ENCODE results near the gene C1orf35.

Gene C1orf35

DNA sequence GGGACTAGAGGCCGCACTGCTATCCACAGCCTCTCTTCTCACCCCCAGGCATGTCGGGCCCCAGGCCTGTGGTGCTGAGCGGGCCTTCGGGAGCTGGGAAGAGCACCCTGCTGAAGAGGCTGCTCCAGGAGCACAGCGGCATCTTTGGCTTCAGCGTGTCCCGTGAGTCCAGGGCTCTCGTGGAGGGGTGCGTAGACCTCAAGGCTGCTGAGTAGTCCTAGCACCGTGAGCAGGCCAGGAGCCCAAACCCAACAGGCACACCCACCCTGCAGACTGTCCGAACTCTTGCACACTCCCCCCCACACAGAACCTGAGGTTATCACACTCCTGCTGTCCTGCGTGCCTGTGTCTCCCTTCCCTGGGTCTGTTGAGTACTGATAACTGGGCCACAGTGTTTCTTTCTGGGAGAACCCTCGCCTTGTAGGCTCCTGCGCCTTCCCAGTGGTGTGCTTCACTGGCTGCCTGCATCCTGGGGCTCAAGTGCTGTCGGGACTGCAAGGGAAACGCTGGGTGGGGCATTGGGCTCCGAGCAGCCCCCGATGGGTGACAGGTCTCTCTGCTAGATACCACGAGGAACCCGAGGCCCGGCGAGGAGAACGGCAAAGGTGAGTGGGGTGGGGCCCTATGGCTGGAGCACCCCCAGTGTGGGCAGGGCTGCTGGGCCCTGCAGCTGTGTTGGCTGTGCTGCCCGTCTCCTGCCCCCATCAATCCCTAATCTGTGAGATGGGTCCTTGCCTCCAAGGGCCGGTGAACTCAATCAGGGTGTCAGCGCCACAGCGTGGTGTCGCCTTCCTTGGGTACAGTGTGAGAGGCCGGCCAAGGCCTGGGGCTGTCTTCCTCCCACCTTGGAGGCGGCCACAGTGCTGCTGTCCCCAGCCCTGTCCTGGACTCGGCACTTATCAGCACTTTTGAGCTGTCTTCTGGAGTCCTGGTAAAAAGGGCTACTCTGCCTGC is 42.6 kb upstream of the C1orf35 start:
- H3K4me3 ChIP-seq (ENCODE audit: control insufficient read depth, low read depth, low read length) = no peak overlapping the region
- TF ChIP-seq, protein P1, sequence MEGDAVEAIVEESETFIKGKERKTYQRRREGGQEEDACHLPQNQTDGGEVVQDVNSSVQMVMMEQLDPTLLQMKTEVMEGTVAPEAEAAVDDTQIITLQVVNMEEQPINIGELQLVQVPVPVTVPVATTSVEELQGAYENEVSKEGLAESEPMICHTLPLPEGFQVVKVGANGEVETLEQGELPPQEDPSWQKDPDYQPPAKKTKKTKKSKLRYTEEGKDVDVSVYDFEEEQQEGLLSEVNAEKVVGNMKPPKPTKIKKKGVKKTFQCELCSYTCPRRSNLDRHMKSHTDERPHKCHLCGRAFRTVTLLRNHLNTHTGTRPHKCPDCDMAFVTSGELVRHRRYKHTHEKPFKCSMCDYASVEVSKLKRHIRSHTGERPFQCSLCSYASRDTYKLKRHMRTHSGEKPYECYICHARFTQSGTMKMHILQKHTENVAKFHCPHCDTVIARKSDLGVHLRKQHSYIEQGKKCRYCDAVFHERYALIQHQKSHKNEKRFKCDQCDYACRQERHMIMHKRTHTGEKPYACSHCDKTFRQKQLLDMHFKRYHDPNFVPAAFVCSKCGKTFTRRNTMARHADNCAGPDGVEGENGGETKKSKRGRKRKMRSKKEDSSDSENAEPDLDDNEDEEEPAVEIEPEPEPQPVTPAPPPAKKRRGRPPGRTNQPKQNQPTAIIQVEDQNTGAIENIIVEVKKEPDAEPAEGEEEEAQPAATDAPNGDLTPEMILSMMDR (IDR thresholded peaks at IDR 0.05; ENCODE audit: control insufficient read depth, insufficient read depth, low read depth, low read length, missing control alignments) = no peak
- DNase-seq (ENCODE audit: low read depth) = no peak

DNA sequence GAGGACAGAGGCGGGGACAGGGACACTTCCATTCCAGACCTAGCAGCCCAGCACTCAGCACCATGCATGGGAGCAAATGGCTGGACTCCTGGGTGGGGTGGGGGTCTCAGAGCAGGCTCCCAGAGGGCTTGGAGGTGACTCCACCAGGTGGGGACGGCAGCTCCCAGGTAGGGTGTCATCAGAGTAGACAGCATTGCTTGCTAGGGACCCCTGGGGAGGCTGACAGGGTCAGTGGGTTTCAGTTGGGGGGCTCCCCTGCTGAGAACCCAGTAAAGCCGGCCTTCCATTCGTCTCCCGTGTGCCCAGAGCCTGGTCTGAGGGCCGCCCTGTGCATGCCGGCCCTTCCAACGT is 41.8 kb upstream of the C1orf35 start:
- DNase-seq (ENCODE audit: low read depth) = no peak
- TF ChIP-seq, protein P1 (IDR thresholded peaks at IDR 0.05; ENCODE audit: control insufficient read depth, insufficient read depth, low read depth, low read length, missing control alignments) = no peak
- H3K4me3 ChIP-seq (ENCODE audit: control insufficient read depth, low read depth, low read length) = no peak overlapping the region

DNA sequence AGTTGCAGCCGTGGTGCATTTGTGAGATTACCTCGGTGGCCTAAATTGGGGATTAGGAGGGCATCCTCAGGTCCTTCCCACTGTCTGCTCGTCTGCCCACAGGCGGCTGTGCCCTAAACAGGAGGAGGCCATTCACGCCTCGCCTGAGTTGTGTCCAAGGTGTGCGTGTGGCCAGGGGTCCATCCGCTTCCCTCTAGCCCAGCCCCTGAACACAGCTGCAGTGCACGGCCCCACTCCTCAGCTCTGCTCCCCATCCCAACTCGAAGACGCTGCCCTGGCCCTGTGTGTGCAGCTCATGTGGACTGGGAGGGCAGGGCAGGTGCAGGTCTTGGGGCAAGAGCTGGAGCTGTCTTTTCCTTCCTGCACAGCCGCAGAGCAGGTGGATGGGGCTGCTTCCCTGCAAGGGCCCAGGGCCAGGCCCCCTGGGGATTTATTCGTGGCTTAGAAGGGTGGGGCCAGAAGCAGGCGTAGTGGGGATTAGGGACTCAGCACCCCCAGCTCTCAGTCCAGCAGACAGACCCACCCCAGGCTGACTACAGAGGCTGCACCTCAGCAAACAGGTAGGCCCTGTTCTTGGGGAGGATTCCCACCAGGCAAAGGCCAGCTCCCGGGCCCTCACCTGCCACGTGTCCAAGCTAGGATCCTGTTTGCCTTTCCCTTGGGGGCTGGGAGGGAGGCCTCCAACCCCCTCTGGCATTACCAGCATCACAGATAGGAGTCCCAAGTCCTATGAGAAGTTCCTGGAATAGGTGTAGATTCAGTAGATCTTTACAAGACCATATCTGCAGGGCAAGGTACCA is 41.3 kb upstream of the C1orf35 start:
- no peak for DNase-seq (ENCODE audit: low read depth)
- no peak overlapping the region for H3K4me3 ChIP-seq (ENCODE audit: control insufficient read depth, low read depth, low read length)
- TF ChIP-seq, protein P1 (IDR thresholded peaks at IDR 0.05; ENCODE audit: control insufficient read depth, insufficient read depth, low read depth, low read length, missing control alignments) = no peak

DNA sequence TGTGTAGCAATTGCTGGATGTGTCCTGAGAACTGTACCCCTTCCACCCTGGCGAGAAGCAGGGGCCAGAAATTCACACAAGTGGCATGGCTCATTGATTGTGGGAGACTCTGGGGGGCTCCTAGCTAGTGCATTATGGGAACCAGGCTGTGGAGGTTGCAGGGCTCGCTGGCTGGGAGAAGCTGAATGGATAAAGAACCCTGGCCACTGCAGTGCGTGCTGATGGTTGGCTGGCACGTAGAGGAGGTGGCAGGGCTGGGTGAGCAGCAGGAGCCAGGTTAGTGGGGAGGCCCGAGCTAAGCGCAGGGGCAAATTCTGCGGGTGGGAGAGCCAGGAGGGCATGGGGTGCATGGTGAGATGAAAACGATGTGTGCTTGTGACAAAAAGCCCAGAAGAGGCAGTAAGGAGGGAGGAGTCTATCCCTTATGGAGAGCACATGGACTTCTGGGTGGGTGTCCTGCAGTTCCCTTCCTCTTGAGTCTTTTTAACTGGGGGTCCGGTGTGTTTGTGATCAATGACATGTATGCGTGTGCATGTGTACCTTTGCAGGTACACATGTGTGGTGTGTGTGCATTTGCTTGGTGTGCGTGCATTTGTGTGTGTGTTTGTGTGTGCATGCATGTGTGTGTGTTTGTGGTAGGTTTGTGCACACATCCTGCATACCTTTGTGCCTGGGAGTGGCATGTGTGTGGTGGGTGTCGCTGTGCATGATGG is 40.5 kb upstream of the C1orf35 start:
- TF ChIP-seq, protein P1 (IDR thresholded peaks at IDR 0.05; ENCODE audit: control insufficient read depth, insufficient read depth, low read depth, low read length, missing control alignments) = no peak
- DNase-seq (ENCODE audit: low read depth) = no peak
- no peak overlapping the region for H3K4me3 ChIP-seq (ENCODE audit: control insufficient read depth, low read depth, low read length)

DNA sequence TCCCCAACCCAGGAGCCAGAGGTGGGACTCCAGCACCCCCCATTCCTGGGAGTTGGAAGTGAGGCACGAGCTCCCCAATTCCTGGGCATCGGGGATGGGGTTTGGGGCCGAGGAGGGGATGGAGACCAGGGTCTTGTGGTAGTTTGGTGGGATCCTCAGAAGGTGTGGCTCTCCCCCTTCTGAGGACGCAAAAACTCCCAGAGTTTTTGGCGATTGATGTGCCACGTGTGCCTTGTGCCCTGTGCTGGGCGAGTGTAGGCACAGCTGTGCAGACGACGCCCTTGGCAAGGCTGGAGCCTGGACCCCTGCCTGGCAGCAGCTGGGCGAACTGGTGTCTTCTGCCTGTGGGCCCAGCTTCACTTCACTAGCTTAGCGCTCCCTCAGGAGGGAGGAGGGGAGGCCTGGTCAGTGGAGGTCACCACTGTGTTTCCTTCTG is 39.6 kb upstream of the C1orf35 start:
- no peak for DNase-seq (ENCODE audit: low read depth)
- TF ChIP-seq, protein P1 (IDR thresholded peaks at IDR 0.05; ENCODE audit: control insufficient read depth, insufficient read depth, low read depth, low read length, missing control alignments) = no peak
- H3K4me3 ChIP-seq (ENCODE audit: control insufficient read depth, low read depth, low read length) = no peak overlapping the region

DNA sequence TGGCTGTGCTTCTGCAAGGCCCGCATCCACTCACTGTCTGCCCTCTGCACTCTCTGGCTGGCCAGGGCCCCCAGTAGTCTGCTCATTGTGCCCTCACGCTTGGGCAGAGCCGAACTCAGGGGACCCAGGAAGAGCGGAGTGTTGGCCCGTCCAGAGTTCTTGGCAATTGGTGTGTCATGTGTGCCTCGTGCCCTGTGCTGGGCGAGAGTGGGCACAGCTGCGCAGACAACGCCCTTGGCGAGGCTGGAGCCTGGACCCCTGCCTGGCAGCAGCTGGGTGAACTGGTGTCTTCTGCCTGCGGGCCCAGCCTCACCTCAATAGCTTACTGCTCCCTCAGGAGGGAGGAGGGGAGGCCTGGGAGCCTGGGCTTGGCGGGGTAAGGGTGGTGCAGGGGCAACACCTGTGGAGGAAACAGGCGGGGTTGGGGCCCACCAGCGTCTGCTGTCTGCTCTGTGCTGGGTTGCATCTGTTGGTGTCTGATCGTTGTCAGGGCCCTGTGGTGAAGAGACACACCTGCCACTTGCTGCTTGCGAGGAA is 39.1 kb upstream of the C1orf35 start:
- H3K4me3 ChIP-seq (ENCODE audit: control insufficient read depth, low read depth, low read length) = peak overlapping the region; percentile 98
- TF ChIP-seq, protein P1 (IDR thresholded peaks at IDR 0.05; ENCODE audit: control insufficient read depth, insufficient read depth, low read depth, low read length, missing control alignments) = no peak
- no peak for DNase-seq (ENCODE audit: low read depth)
